Transverse colon (tissue), 4 donors: ENCODE measurements around the gene PAQR7. TPM values are rescaled to one million over a fixed set of nuclear protein-coding genes. Genes with fewer than 3 reads are reported as not detected.

Source experiments
- DNase-seq: peaks from one replicate; pipeline ENCODE4 v3.0.0-alpha.2; 2019
- H3K27ac ChIP-seq, 4 donors: fragments of 200-600 bp; sonication (generic); 2 replicates each; pipeline ENCODE4 v1.5.1; 2016 to 2018; ENCODE audit warnings: inconsistent platforms in 4 of 4
- H3K27me3 ChIP-seq: fragments of 200-600 bp; sonication (generic); 2 replicates; pipeline ENCODE4 v1.5.1; 2017; ENCODE audit warnings: inconsistent platforms
- H3K36me3 ChIP-seq, 4 donors: fragments of 200-600 bp; sonication (generic); 2 replicates each; pipeline ENCODE4 v1.5.1; 2017 to 2019; ENCODE audit warnings: inconsistent platforms in 4 of 4
- H3K4me1 ChIP-seq, 4 donors: fragments of 200-600 bp; sonication (generic); 2 replicates each; pipeline ENCODE4 v1.5.1; 2017 to 2020; ENCODE audit warnings: inconsistent platforms in 4 of 4
- H3K4me3 ChIP-seq, 4 donors: fragments of 200-600 bp; sonication (generic); 1 replicate in 1 of 4; 2 replicates in 3 of 4; pipeline versions ENCODE4 v1.5.1 to v1.6.1; 2017 to 2019; ENCODE audit warnings: inconsistent platforms in 4 of 4
- H3K9me3 ChIP-seq, 2 donors: fragments of 200-600 bp; sonication (generic); 2 replicates each; pipeline ENCODE4 v1.5.1; 2017 to 2019; ENCODE audit warnings: inconsistent platforms in 2 of 2
- CTCF ChIP-seq, 5 experiments: fragments of 200-600 bp in 3 of 5; fragments of 450-650 bp in 2 of 5; sonication (generic) in 3 of 5; IDR thresholded peaks; 1 replicate in 2 of 5; 2 replicates in 3 of 5; pipeline ENCODE4 v1.5.1; 2016 to 2017; ENCODE audit warnings: antibody characterized with exemption in 5 of 5, inconsistent platforms in 3 of 5, mild to moderate bottlenecking in 2 of 5, moderate library complexity in 1 of 5
- EP300 ChIP-seq: sonication (generic); formaldehyde crosslinking; IDR thresholded peaks from one replicate; pipeline ENCODE4 v1.6.1; 2017; ENCODE audit warnings: antibody characterized with exemption, low read depth
- POLR2A ChIP-seq: fragments of 450-650 bp; IDR thresholded peaks from one replicate; pipeline ENCODE4 v1.6.1; 2016; ENCODE audit warnings: antibody characterized with exemption, mild to moderate bottlenecking, moderate library complexity
- POLR2AphosphoS5 ChIP-seq, 3 donors: sonication (generic); formaldehyde crosslinking; IDR thresholded peaks; one replicate each; pipeline ENCODE4 v1.6.1; 2016; ENCODE audit warnings: antibody characterized with exemption in 3 of 3
- WGBS, 2 donors: methylation state at CpG; one replicate each; pipeline ENCODE4 v1.1.5; 2018; ENCODE audit warnings: low coverage in 1 of 2; 5-methylcytosine and 5-hydroxymethylcytosine counted together
- in situ Hi-C, 4 donors: fragments of 200-750 bp; cut with MboI; loops; one replicate each; pipeline versions ENCODE4 v1.15.0 to v1.15.1; 2017; ENCODE audit warnings: low sequenced_read_pairs in 3 of 4, low pct_ligation_motif_present in 1 of 4, low pct_unique_long_range_greater_than_20kb in 1 of 4
- intact Hi-C: fragments of 100-400 bp; cut with DNase I; formaldehyde crosslinking; loops from one replicate; pipeline ENCODE4 v1.15.1; 2023; ENCODE audit warnings: low total_unique reads
- total RNA-seq, 4 donors: library from RNA; depleted of rRNA; stranded (reverse); fragments of >200 nt; gene quantifications; one replicate each; pipeline ENCODE4 v1.1.0, GENCODE V29; 2016

Gene PAQR7
- total RNA-seq, 4 donors from 2014 or later, result 2.0 to 2.4 (median 2.4) TPM; not detected in 1

- WGBS, 2 donors, result 78 to 82% methylated on average over 1 of the region's 1 CpG
- Histone ChIP-seq H3K36me3 (no peaks in the 10 kb centered on the region), H3K4me1 (peaks cover 15 to 51% (median 43%) of the 10 kb centered on the region in 4 donors), H3K27ac (no peak overlapping the region), H3K27me3 (no peaks in the 10 kb centered on the region), H3K9me3 (no peaks in the 10 kb centered on the region), H3K4me3 (no peak overlapping the region)
- intact Hi-C loops, result no loop called here
- TF ChIP-seq EP300 (no peak), CTCF (IDR thresholded peaks at IDR 0.05) (no peak), POLR2A (no peak), POLR2AphosphoS5 (IDR thresholded peaks at IDR 0.05) (no peak)
- DNase-seq, result no peak
- in situ Hi-C loops, result no loop called here
Observed at GRCh38 chr1:25870614-25871013, 4.9 kb downstream of the PAQR7 start.

- Histone ChIP-seq H3K36me3 (no peaks in the 10 kb centered on the region), H3K27ac (no peak overlapping the region), H3K9me3 (no peaks in the 10 kb centered on the region), H3K27me3 (no peaks in the 10 kb centered on the region), H3K4me3 (no peak overlapping the region), H3K4me1 (peaks cover 15 to 50% (median 41%) of the 10 kb centered on the region in 4 donors)
- TF ChIP-seq EP300 (no peak), CTCF (IDR thresholded peaks at IDR 0.05) (no peak), POLR2A (no peak), POLR2AphosphoS5 (IDR thresholded peaks at IDR 0.05) (no peak)
- WGBS, 2 donors, result 50 to 74% methylated on average over 2 to 6 of the region's 6 CpGs
- in situ Hi-C loops, result no loop called here
- DNase-seq, result no peak
- intact Hi-C loops, result no loop called here
Observed at GRCh38 chr1:25869909-25870606, 5.5 kb downstream of the PAQR7 start.

GRCh38 chr1:25867210-25867991 is 8.1 kb downstream of the PAQR7 start:
- peaks cover 7 to 26% (median 22%) of the 10 kb centered on the region in 4 donors for H3K4me1 ChIP-seq
- peak overlapping the region in 1 of 4 donors; percentile 62 for H3K27ac ChIP-seq

More at GRCh38 chr1:25867210-25867991, 8.1 kb downstream of the PAQR7 start:
- 47 to 50% methylated on average over 6 to 9 of the region's 9 CpGs for WGBS, 2 donors
- Histone ChIP-seq H3K4me3 (no peak overlapping the region), H3K27me3 (no peaks in the 10 kb centered on the region), H3K9me3 (no peaks in the 10 kb centered on the region), H3K36me3 (no peaks in the 10 kb centered on the region)
- in situ Hi-C loops (no loop called here), intact Hi-C loops (no loop called here)
- TF ChIP-seq POLR2A (no peak), EP300 (no peak), CTCF (IDR thresholded peaks at IDR 0.05) (no peak)
- no peak for DNase-seq
